Measurements from ENCODE around the gene IDUA. TPM values are rescaled to one million over a fixed set of nuclear protein-coding genes. Genes with fewer than 3 reads are reported as not detected.
"Not testable (repeated sequence)": the region's sequence is repeated elsewhere in the genome, so short reads cannot be mapped to it uniquely, and the experiment has no call there.

The IDUA gene
- polyA plus RNA-seq, 5 donors = 9.9 to 22.1 (median 16.9) TPM

GRCh38 chr4:966266-967112 lies 20.4 kb upstream of the IDUA start:
- DNase-seq = no peak

DNA sequence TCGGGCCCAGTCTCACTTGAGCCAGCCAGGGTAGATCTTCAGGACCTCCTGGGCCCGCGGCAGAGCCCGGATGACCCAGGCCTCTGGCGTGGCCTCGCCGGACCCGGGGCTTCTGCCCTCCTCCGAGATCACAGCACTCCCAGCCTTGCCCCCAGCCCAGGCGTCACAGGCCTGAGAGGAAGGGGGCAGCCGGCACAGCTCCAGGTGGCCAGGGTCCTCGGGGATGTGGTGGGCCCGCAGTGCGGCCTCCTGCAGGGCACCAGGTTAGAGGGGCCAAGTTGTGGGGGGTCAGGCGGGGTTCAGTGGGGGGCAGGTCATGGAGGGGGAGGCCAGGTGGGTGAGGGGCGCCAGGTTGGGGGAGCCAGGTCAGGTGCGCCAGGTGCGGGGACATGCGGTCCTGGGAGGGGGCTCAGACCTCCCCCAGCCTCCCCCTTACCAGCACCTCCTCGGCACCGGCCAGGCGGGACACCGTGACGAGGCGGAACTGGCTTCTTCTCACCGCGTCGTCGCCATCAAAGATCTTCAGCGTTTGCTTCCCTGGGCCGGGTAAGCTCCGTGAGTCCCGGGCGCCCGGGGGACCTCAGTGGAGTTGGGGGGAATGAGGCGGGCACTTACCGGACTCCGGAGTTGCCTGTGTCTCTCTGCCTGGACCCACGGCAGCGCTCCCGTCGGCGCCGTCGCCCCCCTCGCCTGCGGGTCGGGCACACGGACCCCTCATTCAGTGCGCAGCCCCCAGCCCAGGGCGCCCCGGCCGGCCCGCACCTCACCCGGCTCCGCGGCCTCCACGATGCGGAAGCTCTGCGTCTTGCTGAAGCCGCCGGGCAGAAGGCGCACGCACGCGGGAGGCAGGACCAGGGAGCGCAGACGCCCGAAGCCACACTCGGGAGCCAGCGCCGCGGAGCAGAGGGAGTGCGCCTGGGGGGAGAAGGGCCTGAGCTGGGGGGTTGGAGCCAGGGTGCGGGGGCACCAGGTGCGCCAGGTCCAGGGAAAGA lies 19.4 kb upstream of the IDUA start:
- no peak for DNase-seq

DNA sequence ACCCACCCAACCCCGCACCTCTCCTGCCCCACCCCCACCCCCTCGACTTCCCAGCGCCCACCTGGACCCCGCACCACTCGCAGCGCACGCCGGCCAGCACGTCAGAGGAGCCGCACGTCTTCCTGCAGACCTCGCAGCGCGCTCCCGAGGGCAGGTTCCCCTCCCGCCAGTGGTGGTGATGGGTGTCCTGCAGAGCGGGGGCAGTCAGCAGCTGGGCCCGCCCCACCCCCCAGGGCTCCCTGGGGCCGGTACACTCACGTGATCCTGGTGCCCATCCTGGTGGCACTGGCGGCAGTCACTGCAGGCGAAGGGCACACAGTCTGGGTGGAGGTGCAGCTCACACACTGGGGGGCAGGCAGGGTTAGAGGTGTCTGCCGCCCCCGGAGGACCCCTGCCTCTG lies 18.6 kb upstream of the IDUA start:
- no peak for DNase-seq

DNA sequence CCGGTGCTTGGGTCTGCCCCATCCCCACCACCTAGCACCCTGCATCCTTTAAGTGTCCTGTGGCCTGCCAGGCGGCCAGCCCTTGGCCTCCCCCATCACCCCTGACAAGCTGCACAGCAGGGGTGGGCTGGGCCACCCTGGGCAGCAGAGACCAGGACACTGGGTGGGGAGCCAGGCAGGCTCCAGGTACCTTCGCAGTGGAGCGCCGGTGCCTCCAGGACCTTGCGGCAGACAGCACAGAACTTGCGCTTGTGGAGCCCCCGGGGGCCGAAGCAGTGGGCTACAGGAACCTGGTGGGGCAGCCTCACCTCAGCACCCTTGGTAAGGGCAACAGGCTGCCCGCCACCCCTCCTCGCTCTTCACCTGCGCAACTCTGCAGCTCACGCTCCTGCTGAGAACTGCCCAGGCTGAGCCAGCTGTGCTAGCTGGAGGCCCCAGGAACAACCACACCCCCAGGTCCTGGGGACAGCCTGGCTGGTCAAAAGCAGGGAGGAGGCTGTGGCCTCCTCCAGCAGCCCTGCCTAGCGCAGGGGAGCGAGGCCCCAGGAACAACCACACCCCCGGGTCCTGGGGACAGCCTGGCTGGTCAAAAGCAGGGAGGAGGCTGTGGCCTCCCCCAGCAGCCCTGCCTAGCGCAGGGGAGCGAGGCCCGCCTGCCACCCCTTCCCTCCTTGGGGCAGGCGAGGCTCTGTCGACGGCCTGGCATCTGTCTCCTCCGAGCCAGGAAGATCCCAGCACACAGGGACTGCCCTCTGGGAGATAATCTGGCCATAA lies 18.0 kb upstream of the IDUA start:
- DNase-seq = no peak

GRCh38 chr4:970046-970745 lies 16.6 kb upstream of the IDUA start:
- DNase-seq = no peak

- no peak for DNase-seq
These were observed 15.9 kb upstream of the IDUA start for GRCh38 chr4:970854-971520.

DNA sequence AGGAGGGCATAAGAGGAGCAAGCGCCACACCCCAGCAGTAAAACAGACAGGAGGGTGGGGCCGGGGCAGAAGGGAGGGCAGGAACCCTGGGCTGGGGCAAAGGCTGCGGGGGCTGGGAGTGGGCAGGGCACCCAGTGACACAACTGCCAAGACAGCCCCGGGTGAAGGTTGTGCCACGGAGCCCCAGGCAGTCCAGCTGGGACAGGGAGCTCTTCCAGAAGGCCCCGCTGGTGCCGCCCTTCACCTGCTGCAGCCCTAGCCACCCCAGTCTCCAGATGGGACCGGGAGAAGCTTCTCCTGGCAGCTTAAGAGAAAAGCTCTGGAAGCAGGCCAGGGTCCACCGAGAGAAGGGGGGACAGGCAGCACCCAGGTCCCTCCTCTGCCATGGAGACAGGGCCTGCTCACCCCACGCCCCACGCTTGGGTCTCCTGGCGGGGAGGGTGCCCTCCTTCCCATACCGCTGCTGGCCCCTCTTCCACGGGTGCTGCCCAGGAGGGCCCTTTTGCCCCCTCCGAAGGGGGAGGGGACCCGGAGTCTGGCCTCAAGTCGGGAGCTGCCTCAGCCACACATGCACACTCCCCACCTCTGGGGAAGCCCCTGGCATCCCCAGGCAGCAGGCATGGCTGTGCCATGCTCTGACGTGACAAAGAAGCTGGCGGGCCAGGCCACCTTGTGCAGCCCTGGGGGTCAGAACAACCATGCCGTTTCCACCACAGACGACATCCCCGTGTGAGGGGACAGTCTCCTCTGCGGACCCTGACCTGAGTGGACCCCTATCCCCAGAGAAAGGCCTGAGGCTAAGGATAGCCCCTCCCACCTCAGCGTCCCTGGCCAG lies 15.0 kb upstream of the IDUA start:
- no peak for DNase-seq

GRCh38 chr4:972651-973424 lies 14.0 kb upstream of the IDUA start:
- DNase-seq = no peak

- peak; percentile 62 to 68 for DNase-seq
These were observed 13.1 kb upstream of the IDUA start, which contains the start of gene DGKQ for GRCh38 chr4:973431-974397. TSS of gene DGKQ (minus strand) at chr4:973569. CDS start at chr4:973482, 87 bp downstream.

DNA sequence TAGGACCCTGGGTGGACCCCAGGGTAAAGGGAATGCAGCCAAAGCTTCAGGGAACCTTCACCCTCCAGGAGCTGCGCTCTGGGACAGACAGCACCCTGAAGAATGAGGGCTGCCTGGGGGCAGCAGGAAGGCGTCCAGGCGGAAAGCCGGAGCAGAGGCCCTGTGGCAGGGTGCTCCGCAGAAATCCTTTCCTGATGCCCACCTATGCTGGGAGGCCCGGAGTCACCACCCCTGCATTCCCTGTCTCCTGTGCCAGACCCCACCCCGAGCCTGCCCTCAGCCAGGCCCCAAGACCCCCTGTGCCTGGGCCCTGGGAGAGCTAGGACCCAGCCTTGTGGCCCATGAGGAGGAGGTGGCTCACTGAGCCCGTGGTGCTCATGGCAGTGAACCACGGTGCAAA lies 12.2 kb upstream of the IDUA start:
- no peak for DNase-seq

DNA sequence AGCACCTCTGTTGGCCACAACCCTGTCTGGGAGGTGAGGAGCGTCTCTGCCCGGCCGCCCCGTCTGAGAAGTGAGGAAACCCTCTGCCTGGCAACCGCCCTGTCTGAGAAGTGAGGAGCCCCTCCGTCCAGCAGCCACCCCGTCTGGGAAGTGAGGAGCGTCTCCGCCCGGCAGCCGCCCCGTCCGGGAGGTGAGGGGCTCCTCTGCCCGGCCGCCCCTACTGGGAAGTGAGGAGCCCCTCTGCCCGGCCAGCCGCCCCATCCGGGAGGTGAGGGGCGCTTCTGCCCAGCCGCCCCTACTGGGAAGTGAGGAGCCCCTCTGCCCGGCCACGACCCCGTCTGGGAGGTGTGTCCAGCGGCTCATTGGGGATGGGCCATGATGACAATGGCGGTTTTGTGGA lies 10.8 kb upstream of the IDUA start:
- DNase-seq = not testable (repeated sequence)

- no peak for DNase-seq
These were observed 7.7 kb upstream of the IDUA start for GRCh38 chr4:978957-979701.

DNA sequence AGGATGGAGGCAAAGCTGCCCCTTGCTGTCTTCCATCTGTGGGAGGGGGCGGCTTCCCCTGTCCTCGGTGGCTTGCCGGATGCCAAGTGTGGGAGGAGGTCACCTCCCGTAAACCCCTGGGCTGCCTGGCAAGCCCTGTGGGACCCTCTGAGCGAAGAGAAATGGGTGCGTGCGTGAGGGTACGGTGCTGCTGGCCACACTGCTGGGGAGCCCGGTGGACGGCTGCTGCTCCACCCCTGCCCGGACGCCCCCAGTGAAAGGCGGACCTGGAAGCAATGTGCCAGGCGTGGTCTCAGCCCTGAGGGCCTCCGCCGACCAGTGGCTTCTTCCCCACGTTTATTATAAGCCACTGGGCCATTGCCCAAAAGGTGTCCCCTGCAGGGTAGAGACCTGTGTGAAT lies 4.6 kb upstream of the IDUA start:
- DNase-seq = no peak

- DNase-seq = no peak
These were observed 4.0 kb upstream of the IDUA start for GRCh38 chr4:982814-983213.

DNA sequence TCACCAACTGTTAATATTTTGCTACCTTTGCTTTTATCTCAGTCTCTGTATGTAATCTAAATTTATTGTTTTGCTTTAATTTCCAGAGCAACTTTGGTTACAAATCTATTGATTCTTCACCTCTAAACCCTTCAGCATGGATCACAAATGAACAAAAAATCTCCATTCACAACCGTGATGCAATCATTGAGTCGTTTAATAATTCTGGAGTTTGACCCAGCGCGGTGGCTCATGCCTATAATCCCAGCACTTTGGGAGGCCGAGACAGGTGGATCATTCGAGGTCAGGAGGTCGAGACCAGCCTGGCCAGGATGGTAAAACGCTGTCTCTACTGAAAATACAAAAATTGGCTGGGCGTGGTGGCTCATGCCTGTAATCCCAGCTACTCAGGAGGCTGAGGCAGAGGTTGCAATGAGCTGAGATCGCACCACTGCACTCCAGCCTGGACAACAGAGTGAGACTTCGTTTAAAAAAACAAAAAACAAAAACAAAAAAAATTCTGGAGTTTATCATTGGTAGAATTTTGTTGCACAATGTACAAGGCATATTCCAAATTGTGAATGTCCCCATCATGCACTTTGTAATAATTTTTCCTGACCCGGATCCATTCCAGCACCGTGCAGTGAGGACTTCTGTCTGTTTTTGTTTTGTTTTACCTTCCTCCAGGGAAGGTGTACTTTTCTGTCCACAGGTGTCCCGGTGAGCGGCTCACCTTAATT lies 2.3 kb upstream of the IDUA start:
- no peak for DNase-seq

All from right lung (tissue), 5 donors.